DND-41 (cell line): Measurements from ENCODE around the gene CRACR2B.

ENCODE experiments used
- EZH2 ChIP-seq: IDR thresholded peaks from 3 replicates; pipeline ENCODE4 v1.6.1; 2012; ENCODE audit warnings: borderline replicate concordance, low read depth, mild to moderate bottlenecking, moderate library complexity, low read length, inconsistent platforms; ENCODE audit not compliant: severe bottlenecking
- TF ChIP-seq, protein P1 (sequence below): IDR thresholded peaks from 2 replicates; pipeline ENCODE4 v1.5.1; 2012; ENCODE audit warnings: borderline replicate concordance, low read length, moderate library complexity, mild to moderate bottlenecking; ENCODE audit not compliant: poor library complexity, severe bottlenecking; ENCODE audit errors: extremely low read depth

DNA sequence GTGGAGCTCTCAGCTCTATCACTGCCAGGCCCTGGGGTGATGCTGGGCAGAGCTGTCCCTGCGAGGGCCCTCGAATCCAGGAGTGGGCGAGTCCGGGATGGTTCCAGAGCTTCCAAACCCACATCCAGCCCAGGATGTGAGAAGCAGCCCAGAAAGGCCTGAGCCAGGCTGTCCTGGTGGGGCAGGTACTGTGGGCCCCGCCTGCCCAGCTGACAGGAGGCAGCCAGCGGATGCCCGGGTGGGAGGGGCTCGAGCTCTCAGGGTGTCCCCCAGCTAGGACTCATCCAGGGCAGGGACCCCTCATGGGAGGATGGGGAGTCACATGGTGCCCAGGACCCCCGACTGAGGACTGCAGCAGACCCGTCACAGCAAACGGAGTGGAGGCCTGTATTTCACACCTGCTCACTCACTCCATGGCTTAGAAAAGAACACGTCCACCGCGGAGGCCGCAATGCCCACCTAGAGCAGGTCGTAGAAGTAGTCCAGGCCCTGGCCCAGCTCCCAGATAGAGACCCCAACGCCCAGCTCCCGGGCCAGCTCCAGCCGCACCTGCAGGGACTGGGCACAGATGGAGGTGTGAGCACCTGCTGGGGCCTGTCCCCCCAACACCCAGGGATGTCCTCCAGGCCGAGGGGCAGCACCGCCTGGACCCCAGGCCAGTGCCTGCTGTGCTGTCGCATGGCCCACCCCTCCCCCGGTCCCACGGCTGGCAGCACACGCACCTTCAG, 41.8 kb downstream of the CRACR2B start:
- TF ChIP-seq, protein P1, sequence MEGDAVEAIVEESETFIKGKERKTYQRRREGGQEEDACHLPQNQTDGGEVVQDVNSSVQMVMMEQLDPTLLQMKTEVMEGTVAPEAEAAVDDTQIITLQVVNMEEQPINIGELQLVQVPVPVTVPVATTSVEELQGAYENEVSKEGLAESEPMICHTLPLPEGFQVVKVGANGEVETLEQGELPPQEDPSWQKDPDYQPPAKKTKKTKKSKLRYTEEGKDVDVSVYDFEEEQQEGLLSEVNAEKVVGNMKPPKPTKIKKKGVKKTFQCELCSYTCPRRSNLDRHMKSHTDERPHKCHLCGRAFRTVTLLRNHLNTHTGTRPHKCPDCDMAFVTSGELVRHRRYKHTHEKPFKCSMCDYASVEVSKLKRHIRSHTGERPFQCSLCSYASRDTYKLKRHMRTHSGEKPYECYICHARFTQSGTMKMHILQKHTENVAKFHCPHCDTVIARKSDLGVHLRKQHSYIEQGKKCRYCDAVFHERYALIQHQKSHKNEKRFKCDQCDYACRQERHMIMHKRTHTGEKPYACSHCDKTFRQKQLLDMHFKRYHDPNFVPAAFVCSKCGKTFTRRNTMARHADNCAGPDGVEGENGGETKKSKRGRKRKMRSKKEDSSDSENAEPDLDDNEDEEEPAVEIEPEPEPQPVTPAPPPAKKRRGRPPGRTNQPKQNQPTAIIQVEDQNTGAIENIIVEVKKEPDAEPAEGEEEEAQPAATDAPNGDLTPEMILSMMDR = no peak
- no peak for TF ChIP-seq EZH2
